Dermis blood vessel endothelial cell (primary cell): ENCODE results near the gene BLOC1S3. TPM values are rescaled to one million over a fixed set of nuclear protein-coding genes. Genes with fewer than 3 reads are reported as not detected.

ENCODE experiments used
- total RNA-seq: library from RNA; depleted of rRNA; stranded (reverse); fragments of >200 nt; gene quantifications from 2 replicates; pipeline ENCODE4 v1.2.3, GENCODE V29; 2014

Gene BLOC1S3
- total RNA-seq, 1 donor from 2014 or later, result 10.0 TPM

Other genes starting within 250 kb of the BLOC1S3 start
- gene APOC4, start 236.5 kb upstream of the BLOC1S3 start, total RNA-seq, result not detected in 2 replicates
- gene APOC2, start 232.7 kb upstream of the BLOC1S3 start, total RNA-seq, result not detected in 2 replicates
- gene CLPTM1, start 223.4 kb upstream of the BLOC1S3 start, total RNA-seq, result 28.9 and 65.8 TPM in 2 replicates
- 16.8 and 18.4 TPM in 2 replicates for gene RELB, start 177.3 kb upstream of the BLOC1S3 start, total RNA-seq
- 13.8 and 16.0 TPM in 2 replicates for gene CLASRP, start 139.7 kb upstream of the BLOC1S3 start, total RNA-seq
- 0.17 and 0.51 TPM in 2 replicates for gene ZNF296, start 102.3 kb upstream of the BLOC1S3 start, total RNA-seq
- 25.5 and 33.2 TPM in 2 replicates for gene GEMIN7, start 99.5 kb upstream of the BLOC1S3 start, total RNA-seq
- gene PPP1R37, start 85.6 kb upstream of the BLOC1S3 start, total RNA-seq, result 31.1 and 39.7 TPM in 2 replicates
- 0.34 and 0.37 TPM in 2 replicates for gene NKPD1, start 17.8 kb upstream of the BLOC1S3 start, total RNA-seq
- 8.8 and 36.8 TPM in 2 replicates for gene TRAPPC6A, start 547 bp upstream of the BLOC1S3 start, total RNA-seq
- gene EXOC3L2, start 66.6 kb downstream of the BLOC1S3 start, total RNA-seq, result 1.7 and 3.1 TPM in 2 replicates
- 14.0 and 32.1 TPM in 2 replicates for gene MARK4, start 72.5 kb downstream of the BLOC1S3 start, total RNA-seq
- not detected in 2 replicates for gene CKM, start 144.1 kb downstream of the BLOC1S3 start, total RNA-seq
- 0.17 and 0.60 TPM in 2 replicates for gene KLC3, start 162.0 kb downstream of the BLOC1S3 start, total RNA-seq
- 16.3 and 24.5 TPM in 2 replicates for gene ERCC2, start 191.8 kb downstream of the BLOC1S3 start, total RNA-seq
- gene PPP1R13L, start 226.3 kb downstream of the BLOC1S3 start, total RNA-seq, result 10.9 and 21.0 TPM in 2 replicates
- gene POLR1G, start 227.9 kb downstream of the BLOC1S3 start, total RNA-seq, result 9.5 and 15.2 TPM in 2 replicates
- 56.5 and 63.1 TPM in 2 replicates for gene ERCC1, start 245.1 kb downstream of the BLOC1S3 start, total RNA-seq